ENCODE data around the gene IL2RA. TPM values are rescaled to one million over a fixed set of nuclear protein-coding genes. Genes with fewer than 3 reads are reported as not detected.

Gene IL2RA
- polyA plus RNA-seq, 3 donors = 0.06 TPM; not detected in 2

GRCh38 chr10:6068006-6068405 is 5.8 kb upstream of the IL2RA start:
- 100% methylated on average over 1 of the region's 6 CpGs for WGBS (ENCODE audit: insufficient coverage)
- Histone ChIP-seq H4K20me1 (ENCODE audit: insufficient read depth, low read length) (no peaks in the 10 kb centered on the region), H3K79me2 (ENCODE audit: insufficient read depth, low read length) (no peaks in the 10 kb centered on the region), H2AFZ (ENCODE audit: insufficient read depth, low read depth, low read length, poor library complexity, severe bottlenecking) (no peak overlapping the region), H3K9me3 (replicated peaks in 1 of 2; ENCODE audit: control insufficient read depth in 1 of 2, insufficient read depth in 1 of 2, low read length in 2 of 2) (no peaks in the 10 kb centered on the region), H3K36me3 (replicated peaks in 1 of 2; ENCODE audit: control insufficient read depth in 1 of 2, insufficient read depth in 2 of 2, low read length in 2 of 2) (no peaks in the 10 kb centered on the region), H3K27ac (ENCODE audit: low read depth in 1 of 2, low read length in 2 of 2) (peak overlapping the region; percentile 39 to 66), H3K27me3 (ENCODE audit: control insufficient read depth in 2 of 2, insufficient read depth in 2 of 2, low read length in 2 of 2) (no peaks in the 10 kb centered on the region), H3K4me3 (replicated peaks in 1 of 3; ENCODE audit: low read depth in 2 of 3, low read length in 3 of 3) (peak overlapping the region in 1 of 3 experiments; percentile 9), H3K9ac (ENCODE audit: insufficient read depth, low read length, poor library complexity, severe bottlenecking) (no peak overlapping the region), H3K4me2 (replicated peaks; ENCODE audit: extremely low read depth, low read length, poor library complexity, severe bottlenecking) (peak overlapping the region; percentile 23), H3K4me1 (ENCODE audit: control insufficient read depth in 1 of 2, insufficient read depth in 2 of 2, low read length in 2 of 2) (peaks cover 75 to 79% of the 10 kb centered on the region in 2 donors)
- Mint-ChIP-seq H3K36me3 (peaks cover 0 to 8% of the 10 kb centered on the region in 2 donors), H3K4me1 (peaks cover 81% of the 10 kb centered on the region), H3K27ac (peak overlapping the region; percentile 73 to 85 (median 81)), H3K4me3 (peak overlapping the region; percentile 45 to 62), H3K27me3 (ENCODE audit: low read depth in 3 of 3) (peaks cover 0 to 3% (median 2%) of the 10 kb centered on the region in 3 donors), H3K9me3 (peaks cover 0 to 4% (median 0%) of the 10 kb centered on the region in 7 donors)
- intact Hi-C loops (cut with micrococcal nuclease) = no loop called here
- no peak for DNase-seq
- no peak for TF ChIP-seq CTCF (IDR thresholded peaks at IDR 0.05)

GRCh38 chr10:6067457-6067856 is 5.3 kb upstream of the IL2RA start:
- peaks cover 0 to 3% (median 2%) of the 10 kb centered on the region in 3 donors for H3K27me3 Mint-ChIP-seq (ENCODE audit: low read depth in 3 of 3)
- no peaks in the 10 kb centered on the region for H3K36me3 ChIP-seq (replicated peaks in 1 of 2; ENCODE audit: control insufficient read depth in 1 of 2, insufficient read depth in 2 of 2, low read length in 2 of 2)
- no peak overlapping the region for H2AFZ ChIP-seq (ENCODE audit: insufficient read depth, low read depth, low read length, poor library complexity, severe bottlenecking)
- H3K79me2 ChIP-seq (ENCODE audit: insufficient read depth, low read length) = no peaks in the 10 kb centered on the region
- H3K27me3 ChIP-seq (ENCODE audit: control insufficient read depth in 2 of 2, insufficient read depth in 2 of 2, low read length in 2 of 2) = no peaks in the 10 kb centered on the region
- H3K4me2 ChIP-seq (replicated peaks; ENCODE audit: extremely low read depth, low read length, poor library complexity, severe bottlenecking) = no peak overlapping the region
- DNase-seq = no peak
- peaks cover 0 to 4% (median 0%) of the 10 kb centered on the region in 7 donors for H3K9me3 Mint-ChIP-seq
- intact Hi-C loops (cut with micrococcal nuclease) = no loop called here
- H3K9ac ChIP-seq (ENCODE audit: insufficient read depth, low read length, poor library complexity, severe bottlenecking) = no peak overlapping the region
- peak overlapping the region in 1 of 2 donors; percentile 66 for H3K27ac ChIP-seq (ENCODE audit: low read depth in 1 of 2, low read length in 2 of 2)
- H3K9me3 ChIP-seq (replicated peaks in 1 of 2; ENCODE audit: control insufficient read depth in 1 of 2, insufficient read depth in 1 of 2, low read length in 2 of 2) = no peaks in the 10 kb centered on the region
- H3K4me3 Mint-ChIP-seq = no peak overlapping the region
- peaks cover 72 to 77% of the 10 kb centered on the region in 2 donors for H3K4me1 ChIP-seq (ENCODE audit: control insufficient read depth in 1 of 2, insufficient read depth in 2 of 2, low read length in 2 of 2)
- TF ChIP-seq CTCF (IDR thresholded peaks at IDR 0.05) = no peak
- peaks cover 0 to 8% of the 10 kb centered on the region in 2 donors for H3K36me3 Mint-ChIP-seq
- no peaks in the 10 kb centered on the region for H4K20me1 ChIP-seq (ENCODE audit: insufficient read depth, low read length)
- peak overlapping the region in 3 of 7 donors; percentile 52 to 73 (median 66) for H3K27ac Mint-ChIP-seq
- peaks cover 77% of the 10 kb centered on the region for H3K4me1 Mint-ChIP-seq
- H3K4me3 ChIP-seq (replicated peaks in 1 of 3; ENCODE audit: low read depth in 2 of 3, low read length in 3 of 3) = no peak overlapping the region
- 50% methylated on average over 3 of the region's 4 CpGs for WGBS (ENCODE audit: insufficient coverage)
